Heart right ventricle (tissue), 16 donors: ENCODE data around the gene AKAP11. TPM values are rescaled to one million over a fixed set of nuclear protein-coding genes. Genes with fewer than 3 reads are reported as not detected.

Experiments
- ATAC-seq, 8 donors: fragments of 200-7000 bp; cut with Tn5 transposase; one replicate each; pipeline ENCODE4 v1.9.1; 2020; ENCODE audit warnings: mild to moderate bottlenecking in 8 of 8, moderate library complexity in 8 of 8, moderate number of reproducible peaks in 1 of 8
- DNase-seq, 2 donors: peaks; one replicate each; pipeline ENCODE4 v3.0.0-alpha.2; 2020
- H3K27ac ChIP-seq, 10 donors: fragments of 200-600 bp; sonication (generic) in 2 of 10; one replicate each; pipeline versions ENCODE4 v1.5.0 to v1.8.0; 2020 to 2022; ENCODE audit warnings: mild to moderate bottlenecking in 3 of 10
- H3K27me3 ChIP-seq, 7 donors: fragments of 200-600 bp; one replicate each; pipeline ENCODE4 v1.8.0; 2021 to 2022; ENCODE audit warnings: mild to moderate bottlenecking in 2 of 7
- H3K36me3 ChIP-seq, 9 donors: fragments of 200-600 bp; sonication (generic) in 1 of 9; one replicate each; pipeline versions ENCODE4 v1.5.0 to v1.8.0; 2020 to 2022; ENCODE audit warnings: mild to moderate bottlenecking in 2 of 9
- H3K4me1 ChIP-seq, 9 donors: fragments of 200-600 bp; sonication (generic) in 1 of 9; one replicate each; pipeline versions ENCODE4 v1.5.0 to v1.8.0; 2020 to 2022; ENCODE audit warnings: mild to moderate bottlenecking in 4 of 9
- H3K4me3 ChIP-seq, 10 donors: fragments of 200-600 bp; sonication (generic) in 2 of 10; one replicate each; pipeline versions ENCODE4 v1.5.0 to v1.8.0; 2020 to 2022; ENCODE audit warnings: mild to moderate bottlenecking in 7 of 10, moderate library complexity in 2 of 10
- H3K9me3 ChIP-seq, 11 donors: fragments of 200-600 bp in 10 of 11; sonication (generic) in 2 of 11; one replicate each; pipeline versions ENCODE4 v1.5.0 to v1.8.0; 2013 to 2022; ENCODE audit warnings: mild to moderate bottlenecking in 2 of 11, control low read depth in 1 of 11, moderate library complexity in 1 of 11
- CTCF ChIP-seq, 9 donors: fragments of 200-600 bp; sonication (generic) in 2 of 9; IDR thresholded peaks; one replicate each; pipeline versions ENCODE4 v1.5.0 to v1.8.0; 2021 to 2022; ENCODE audit warnings: antibody characterized with exemption in 9 of 9, mild to moderate bottlenecking in 5 of 9, moderate library complexity in 1 of 9
- WGBS, 2 donors: extraction: QIAGEN DNeasy Blood & Tissue Kit; methylation state at CpG; one replicate each; pipeline ENCODE4 v1.1.7; 2013; ENCODE audit warnings: inconsistent platforms in 1 of 2; 5-methylcytosine and 5-hydroxymethylcytosine counted together
- intact Hi-C, 10 donors: fragments of 100-400 bp; cut with DNase I; formaldehyde crosslinking; loops; one replicate each; pipeline versions ENCODE4 v1.11.1 to v1.14.2; 2022
- polyA plus RNA-seq, 2 donors: library from polyadenylated mRNA; stranded (reverse); fragments of 200-250 nt; gene quantifications; one replicate each; pipeline ENCODE4 v1.2.3, GENCODE V29; 2013
- total RNA-seq, 10 donors: library from RNA; stranded (reverse); fragmentation: NEBNext Ultra II Directional in 3 of 10; extraction: Animal tissue kit (Norgen Biotek cat#: 25700) in 3 of 10; gene quantifications; one replicate each; pipeline versions ENCODE4 v1.2.1 to v1.2.4, GENCODE V29; 2021 to 2023
- donor health status: Arrhythmogenic right ventricular cardiomyopathy.
- donor health status: ischemic (EF 13 %, LVEDD 7.1; RV severe dilation, severe dysfunction).
- donor health status: healthy with polysubstance abuse.
- donor health status: DM: no; HTN: yes; CAD: no.
- donor health status: DM: no; HTN: no; CAD: no.
- donor health status: ischemic (EF 25% LVEDD 6.9; RV normal size, moderate dysfunction).
- donor health status: ischemic (EF 25% LVEDD 5.7; RV mildly dilated, moderate dysfunction).
- donor health status: healthy.
- donor health status: DM: yes; HTN: yes; CAD: no.
- donor health status: Ischemic cardiomyopathy.
- donor health status: ischemic (EF 35%, LVEDD 5.7; RV mildly dilated, moderate dysfunction).
- donor health status: nonischemic (EF 11% LVEDD 7.7; RV severe dilation, severe dysfunction).
- donor health status: DM: yes; HTN: yes; CAD: no.
- donor health status: PGD.
- donor health status: ischemic (EF 29% LVEDD 5.4; RV normal size, mild dysfunction).
- donor health status: nonischemic (EF 23%, LVEDD 6.1; RV moderate dilation, normal function).

Gene AKAP11
- total and polyA plus RNA-seq, 12 donors: 3.6 to 36.2 (median 28.1) TPM

GRCh38 chr13:42322806-42323205 lies 50.9 kb downstream of the AKAP11 start:
- WGBS, 2 donors: 88 to 99% methylated on average over 2 of the region's 2 CpGs
- H3K9me3 ChIP-seq: no peaks in the 10 kb centered on the region
- H3K27me3 ChIP-seq: no peaks in the 10 kb centered on the region
- ATAC-seq (no peak), DNase-seq (no peak)
- peaks cover 0 to 48% (median 0%) of the 10 kb centered on the region in 9 donors for H3K36me3 ChIP-seq
- no peaks in the 10 kb centered on the region for H3K4me1 ChIP-seq
- H3K27ac ChIP-seq: no peak overlapping the region
- no peak overlapping the region for H3K4me3 ChIP-seq
- intact Hi-C loops: no loop called here
- no peak for TF ChIP-seq CTCF (IDR thresholded peaks at IDR 0.05)

- Histone ChIP-seq H3K27me3 (no peaks in the 10 kb centered on the region), H3K27ac (no peak overlapping the region), H3K4me3 (no peak overlapping the region), H3K36me3 (peaks cover 0 to 32% (median 0%) of the 10 kb centered on the region in 9 donors), H3K9me3 (no peaks in the 10 kb centered on the region), H3K4me1 (peaks cover 0 to 13% (median 0%) of the 10 kb centered on the region in 9 donors)
- ATAC-seq: no peak
- TF ChIP-seq CTCF (IDR thresholded peaks at IDR 0.05): no peak
- DNase-seq: no peak
- intact Hi-C loops: no loop called here
Observed at GRCh38 chr13:42324704-42325103, 52.8 kb downstream of the AKAP11 start.

GRCh38 chr13:42327725-42328124 lies 55.8 kb downstream of the AKAP11 start:
- intact Hi-C loops: no loop called here

GRCh38 chr13:42328672-42329071 lies 56.7 kb downstream of the AKAP11 start:
- Histone ChIP-seq H3K27ac (no peak overlapping the region), H3K4me1 (peaks cover 0 to 13% (median 0%) of the 10 kb centered on the region in 9 donors), H3K9me3 (no peaks in the 10 kb centered on the region), H3K4me3 (no peak overlapping the region), H3K27me3 (no peaks in the 10 kb centered on the region), H3K36me3 (no peaks in the 10 kb centered on the region)
- ATAC-seq (no peak), DNase-seq (no peak)
- intact Hi-C loops: no loop called here
- no peak for TF ChIP-seq CTCF (IDR thresholded peaks at IDR 0.05)

More at GRCh38 chr13:42327725-42328124, 55.8 kb downstream of the AKAP11 start:
- Histone ChIP-seq H3K9me3 (no peaks in the 10 kb centered on the region), H3K27ac (no peak overlapping the region), H3K36me3 (peaks cover 0 to 8% (median 0%) of the 10 kb centered on the region in 9 donors), H3K4me1 (peaks cover 0 to 13% (median 0%) of the 10 kb centered on the region in 9 donors), H3K27me3 (no peaks in the 10 kb centered on the region), H3K4me3 (no peak overlapping the region)
- no peak for ATAC-seq
- no peak for DNase-seq
- TF ChIP-seq CTCF (IDR thresholded peaks at IDR 0.05): no peak

GRCh38 chr13:42329239-42329638 lies 57.3 kb downstream of the AKAP11 start:
- Histone ChIP-seq H3K9me3 (no peaks in the 10 kb centered on the region), H3K4me3 (no peak overlapping the region), H3K27me3 (peaks cover 0 to 2% (median 0%) of the 10 kb centered on the region in 7 donors), H3K4me1 (peaks cover 0 to 13% (median 0%) of the 10 kb centered on the region in 9 donors), H3K36me3 (no peaks in the 10 kb centered on the region), H3K27ac (no peak overlapping the region)
- intact Hi-C loops: no loop called here
- ATAC-seq (no peak), DNase-seq (no peak)
- no peak for TF ChIP-seq CTCF (IDR thresholded peaks at IDR 0.05)
